ENCODE data around the gene MANBA. TPM values are rescaled to one million over a fixed set of nuclear protein-coding genes. Genes with fewer than 3 reads are reported as not detected.

Gene MANBA
- total and polyA plus RNA-seq, 2 of the 13 experiments (the other 11 are each of a cell fraction or from before 2014, with no cell fraction given) = 11.7 to 33.3 TPM

GRCh38 chr4:102586644-102587021 lies 174.1 kb downstream of the MANBA start:
- H3K79me2 ChIP-seq (ENCODE audit: insufficient read depth, low read length) = no peaks in the 10 kb centered on the region
- no peaks in the 10 kb centered on the region for H3K4me1 ChIP-seq (ENCODE audit: insufficient read depth, low read length)
- DNase-seq (ENCODE audit: low spot score) (no peak), ATAC-seq (no peak), FAIRE-seq (no peak)
- no peak overlapping the region for H3K27ac ChIP-seq (ENCODE audit: extremely low read length, insufficient read depth, low read length)
- H3K4me3 ChIP-seq (replicated peaks in 1 of 3; ENCODE audit: insufficient read depth in 1 of 3, low read depth in 2 of 3, low read length in 3 of 3) = no peak overlapping the region
- no peak overlapping the region for H2AFZ ChIP-seq (ENCODE audit: low read length)
- BruUV-seq (replicated peaks) = no TSS peak
- no peaks in the 10 kb centered on the region for H3K27me3 ChIP-seq (ENCODE audit: control insufficient read depth in 1 of 2, insufficient read depth in 2 of 2, low read length in 2 of 2)
- WGBS (ENCODE audit: low lambda C conversion rate) = 95% methylated on average over 4 of the region's 4 CpGs
- H3K9me3 ChIP-seq (ENCODE audit: low read length) = no peaks in the 10 kb centered on the region
- H3K4me2 ChIP-seq (ENCODE audit: low read depth, low read length) = no peak overlapping the region
- H3K36me3 ChIP-seq (replicated peaks in 1 of 2; ENCODE audit: control insufficient read depth in 1 of 2, insufficient read depth in 2 of 2, low read length in 2 of 2) = peaks cover 15 to 44% of the 10 kb centered on the region in 2 experiments
- no peaks in the 10 kb centered on the region for H4K20me1 ChIP-seq (ENCODE audit: insufficient read depth, low read length)
- in situ Hi-C loops (cut with HindIII; ENCODE audit: extremely low pct_ligation_motif_present, low pct_unique_long_range_greater_than_20kb) (no loop called here), intact Hi-C loops (cut with micrococcal nuclease; ENCODE audit: unreplicated experiment) (no loop called here)
- ChIA-PET CTCF (ENCODE audit: low intra/inter-chr PET ratio, low total read pairs) (no interaction called here), POLR2A (no interaction called here)
- H3K9ac ChIP-seq (ENCODE audit: insufficient read depth, low read depth, low read length) = no peak overlapping the region
- TF ChIP-seq NR2F1 (CRISPR knock-in tag; IDR thresholded peaks at IDR 0.05) = no peak
- no peak for TF ChIP-seq ZNF430 (CRISPR knock-in tag; IDR thresholded peaks at IDR 0.05)
- no peak for TF ChIP-seq CENPBD1 (CRISPR knock-in tag; IDR thresholded peaks at IDR 0.05; ENCODE audit: borderline replicate concordance, low read depth)
- TF ChIP-seq GTF3A (CRISPR knock-in tag; conservative IDR thresholded peaks at IDR 0.05) = no peak
- no peak for TF ChIP-seq ATF1 (CRISPR knock-in tag; IDR thresholded peaks at IDR 0.05)
- no peak for TF ChIP-seq SIX4 (CRISPR knock-in tag; IDR thresholded peaks at IDR 0.05)
- TF ChIP-seq ZNF512B (CRISPR knock-in tag; IDR thresholded peaks at IDR 0.05; ENCODE audit: borderline replicate concordance) = no peak
- TF ChIP-seq TFE3 (CRISPR knock-in tag; IDR thresholded peaks at IDR 0.05) = no peak
- TF ChIP-seq, protein P1, sequence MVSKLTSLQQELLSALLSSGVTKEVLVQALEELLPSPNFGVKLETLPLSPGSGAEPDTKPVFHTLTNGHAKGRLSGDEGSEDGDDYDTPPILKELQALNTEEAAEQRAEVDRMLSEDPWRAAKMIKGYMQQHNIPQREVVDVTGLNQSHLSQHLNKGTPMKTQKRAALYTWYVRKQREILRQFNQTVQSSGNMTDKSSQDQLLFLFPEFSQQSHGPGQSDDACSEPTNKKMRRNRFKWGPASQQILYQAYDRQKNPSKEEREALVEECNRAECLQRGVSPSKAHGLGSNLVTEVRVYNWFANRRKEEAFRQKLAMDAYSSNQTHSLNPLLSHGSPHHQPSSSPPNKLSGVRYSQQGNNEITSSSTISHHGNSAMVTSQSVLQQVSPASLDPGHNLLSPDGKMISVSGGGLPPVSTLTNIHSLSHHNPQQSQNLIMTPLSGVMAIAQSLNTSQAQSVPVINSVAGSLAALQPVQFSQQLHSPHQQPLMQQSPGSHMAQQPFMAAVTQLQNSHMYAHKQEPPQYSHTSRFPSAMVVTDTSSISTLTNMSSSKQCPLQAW (CRISPR knock-in tag; IDR thresholded peaks at IDR 0.05) = no peak
- TF ChIP-seq, protein P2, sequence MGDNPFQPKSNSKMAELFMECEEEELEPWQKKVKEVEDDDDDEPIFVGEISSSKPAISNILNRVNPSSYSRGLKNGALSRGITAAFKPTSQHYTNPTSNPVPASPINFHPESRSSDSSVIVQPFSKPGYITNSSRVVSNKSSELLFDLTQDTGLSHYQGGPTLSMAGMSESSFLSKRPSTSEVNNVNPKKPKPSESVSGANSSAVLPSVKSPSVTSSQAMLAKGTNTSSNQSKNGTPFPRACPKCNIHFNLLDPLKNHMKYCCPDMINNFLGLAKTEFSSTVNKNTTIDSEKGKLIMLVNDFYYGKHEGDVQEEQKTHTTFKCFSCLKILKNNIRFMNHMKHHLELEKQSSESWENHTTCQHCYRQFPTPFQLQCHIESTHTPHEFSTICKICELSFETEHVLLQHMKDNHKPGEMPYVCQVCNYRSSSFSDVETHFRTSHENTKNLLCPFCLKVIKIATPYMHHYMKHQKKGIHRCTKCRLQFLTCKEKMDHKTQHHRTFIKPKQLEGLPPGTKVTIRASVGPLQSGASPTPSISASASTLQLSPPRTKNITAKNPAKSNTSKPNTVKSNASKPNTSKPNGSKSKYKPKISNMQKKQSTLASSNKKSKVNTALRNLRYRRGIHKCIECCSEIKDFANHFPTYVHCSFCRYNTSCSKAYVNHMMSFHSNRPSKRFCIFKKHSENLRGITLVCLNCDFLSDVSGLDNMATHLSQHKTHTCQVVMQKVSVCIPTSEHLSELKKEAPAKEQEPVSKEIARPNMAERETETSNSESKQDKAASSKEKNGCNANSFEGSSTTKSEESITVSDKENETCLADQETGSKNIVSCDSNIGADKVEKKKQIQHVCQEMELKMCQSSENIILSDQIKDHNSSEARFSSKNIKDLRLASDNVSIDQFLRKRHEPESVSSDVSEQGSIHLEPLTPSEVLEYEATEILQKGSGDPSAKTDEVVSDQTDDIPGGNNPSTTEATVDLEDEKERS (CRISPR knock-in tag; IDR thresholded peaks at IDR 0.05) = no peak
- TF ChIP-seq, protein P3, sequence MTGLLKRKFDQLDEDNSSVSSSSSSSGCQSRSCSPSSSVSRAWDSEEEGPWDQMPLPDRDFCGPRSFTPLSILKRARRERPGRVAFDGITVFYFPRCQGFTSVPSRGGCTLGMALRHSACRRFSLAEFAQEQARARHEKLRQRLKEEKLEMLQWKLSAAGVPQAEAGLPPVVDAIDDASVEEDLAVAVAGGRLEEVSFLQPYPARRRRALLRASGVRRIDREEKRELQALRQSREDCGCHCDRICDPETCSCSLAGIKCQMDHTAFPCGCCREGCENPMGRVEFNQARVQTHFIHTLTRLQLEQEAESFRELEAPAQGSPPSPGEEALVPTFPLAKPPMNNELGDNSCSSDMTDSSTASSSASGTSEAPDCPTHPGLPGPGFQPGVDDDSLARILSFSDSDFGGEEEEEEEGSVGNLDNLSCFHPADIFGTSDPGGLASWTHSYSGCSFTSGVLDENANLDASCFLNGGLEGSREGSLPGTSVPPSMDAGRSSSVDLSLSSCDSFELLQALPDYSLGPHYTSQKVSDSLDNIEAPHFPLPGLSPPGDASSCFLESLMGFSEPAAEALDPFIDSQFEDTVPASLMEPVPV (CRISPR knock-in tag; IDR thresholded peaks at IDR 0.05) = no peak
- no peak for TF ChIP-seq SNAI1 (CRISPR knock-in tag; IDR thresholded peaks at IDR 0.05; ENCODE audit: borderline replicate concordance)
- TF ChIP-seq FOXJ3 (CRISPR knock-in tag; IDR thresholded peaks at IDR 0.05; ENCODE audit: borderline replicate concordance) = no peak
